K562 (cell line): ENCODE results near the gene RBM34. TPM values are rescaled to one million over a fixed set of nuclear protein-coding genes. Genes with fewer than 3 reads are reported as not detected.

ENCODE experiments used
- ATAC-seq: fragments of 200-7000 bp; cut with Tn5 transposase; 3 replicates; pipeline ENCODE4 v1.9.1; 2020; ENCODE audit warnings: moderate library complexity
- BruUV-seq: library from RNA; stranded (reverse); fragments of 400-500 nt; replicated peaks from 2 replicates; lab custom pipeline; 2021; lab: Mats Ljungman, UMichigan
- CTCF ChIA-PET: fragments of 300-600 bp; formaldehyde crosslinking; extraction: SDS; loops from one replicate; lab custom pipeline; 2021; ENCODE audit warnings: low intra/inter-chr PET ratio; lab: Yijun Ruan, JAX
- POLR2A ChIA-PET: fragments of 300-600, 350-650 bp; sonication (Branson Sonifier 250); formaldehyde crosslinking; extraction: SDS; loops from one replicate; lab custom pipeline; 2021; ENCODE audit warnings: antibody characterized with exemption, inconsistent platforms; lab: Yijun Ruan, JAX
- DNase-seq, 4 experiments: peaks; one replicate each; pipeline versions ENCODE4 v3.0.0 to v3.0.0-alpha.2; 2011 to 2018; ENCODE audit warnings: low spot score in 3 of 4, mixed read lengths in 3 of 4; ENCODE audit errors: extremely low read depth in 1 of 4
- FAIRE-seq: peaks from 2 replicates; lab custom pipeline; 2011; peaks lifted over from hg19 to GRCh38; lab: Jason Lieb, UNC
- H2AFZ ChIP-seq: 2 replicates; pipeline ENCODE4 v1.6.0; 2011; ENCODE audit warnings: low read depth, low read length, control low read depth, inconsistent platforms
- H3K27ac ChIP-seq: fragments of 200-600 bp; 3 replicates; pipeline ENCODE4 v1.8.0; 2011; ENCODE audit warnings: low read depth, mild to moderate bottlenecking, control low read depth, inconsistent platforms, low read length, moderate library complexity, mixed read lengths; ENCODE audit errors: extremely low read depth
- H3K27me3 ChIP-seq, 2 experiments: fragments of 300-600 bp in 1 of 2; 2 replicates in 1 of 2; 3 replicates in 1 of 2; pipeline versions ENCODE4 v1.6.0 to v1.8.0; 2011; ENCODE audit warnings: inconsistent platforms in 2 of 2, low read length in 2 of 2, mild to moderate bottlenecking in 1 of 2, mixed read lengths in 1 of 2, moderate library complexity in 1 of 2; ENCODE audit not compliant: control insufficient read depth in 2 of 2, insufficient read depth in 2 of 2
- H3K36me3 ChIP-seq: fragments of 300-600 bp; 3 replicates; pipeline ENCODE4 v1.8.0; 2011; ENCODE audit warnings: mild to moderate bottlenecking, low read length, inconsistent platforms; ENCODE audit not compliant: control insufficient read depth, insufficient read depth
- H3K4me1 ChIP-seq, 2 experiments: fragments of 200-600 bp in 1 of 2; replicated peaks in 1 of 2; 2 replicates in 1 of 2; 3 replicates in 1 of 2; pipeline versions ENCODE4 v1.5.1 to v1.8.0; 2011; ENCODE audit warnings: inconsistent platforms in 2 of 2, low read length in 2 of 2, mild to moderate bottlenecking in 1 of 2, mixed read lengths in 1 of 2, moderate library complexity in 1 of 2; ENCODE audit not compliant: control insufficient read depth in 2 of 2, insufficient read depth in 2 of 2
- H3K4me2 ChIP-seq: 2 replicates; pipeline ENCODE4 v1.6.1; 2011; ENCODE audit warnings: low read length, control low read depth, inconsistent platforms, mixed read lengths; ENCODE audit not compliant: insufficient read depth
- H3K4me3 ChIP-seq: fragments of 200-600 bp; sonication (generic), shearing (Covaris generic); 2 replicates; pipeline ENCODE4 v1.5.1; 2016; ENCODE audit warnings: control low read depth, inconsistent platforms
- H3K79me2 ChIP-seq: fragments of 200-600 bp; 3 replicates; pipeline ENCODE4 v1.8.0; 2011; ENCODE audit warnings: low read length, inconsistent platforms; ENCODE audit not compliant: control insufficient read depth, insufficient read depth
- H3K9ac ChIP-seq, 2 experiments: 2 replicates each; pipeline versions ENCODE4 v1.6.0 to v1.6.1; 2011; ENCODE audit warnings: low read depth in 2 of 2, low read length in 2 of 2, control low read depth in 1 of 2, inconsistent platforms in 1 of 2, mild to moderate bottlenecking in 1 of 2, mixed read lengths in 1 of 2; ENCODE audit not compliant: insufficient read depth in 1 of 2
- H3K9me1 ChIP-seq: one replicate; pipeline ENCODE4 v1.6.0; 2011; ENCODE audit warnings: inconsistent platforms, mild to moderate bottlenecking, low read length, moderate library complexity; ENCODE audit not compliant: control insufficient read depth, insufficient read depth
- H3K9me3 ChIP-seq: replicated peaks from 2 replicates; pipeline ENCODE4 v1.5.1; 2011; ENCODE audit warnings: low read depth, low read length, inconsistent platforms; ENCODE audit not compliant: control insufficient read depth, insufficient read depth
- H4K20me1 ChIP-seq: replicated peaks from 2 replicates; pipeline ENCODE4 v1.6.1; 2011; ENCODE audit warnings: low read length, inconsistent platforms, mixed read lengths; ENCODE audit not compliant: control insufficient read depth, insufficient read depth
- ARNT ChIP-seq, 2 experiments: fragments of 450-650 bp; IDR thresholded peaks; 2 replicates each; pipeline ENCODE4 v1.6.1; 2016; ENCODE audit warnings: mild to moderate bottlenecking in 1 of 2
- FOXK1 ChIP-seq: sonication (generic); formaldehyde crosslinking; IDR thresholded peaks from 2 replicates; pipeline ENCODE4 v1.8.0; 2022; ENCODE audit warnings: missing genetic modification reagents, mild to moderate bottlenecking, borderline replicate concordance
- ILK ChIP-seq: fragments of 450-650 bp; IDR thresholded peaks from 2 replicates; pipeline ENCODE4 v1.6.1; 2016; ENCODE audit warnings: missing genetic modification characterization, low read depth, mild to moderate bottlenecking, missing compliant biosample characterization, moderate library complexity, borderline replicate concordance
- MCM2 ChIP-seq: fragments of 450-650 bp; IDR thresholded peaks from 2 replicates; pipeline ENCODE4 v1.6.1; 2017; ENCODE audit warnings: low read depth, mild to moderate bottlenecking
- MYC ChIP-seq, 2 experiments: fragments of 250-450 bp in 1 of 2; sonication (Bioruptor Pico) in 1 of 2; IDR thresholded peaks; 2 replicates each; pipeline versions ENCODE4 v1.5.1 to v1.6.1; 2012 to 2021; ENCODE audit warnings: low read depth in 2 of 2, borderline replicate concordance in 1 of 2, improper control_type of control experiment in 1 of 2, low read length in 1 of 2, mild to moderate bottlenecking in 1 of 2, moderate library complexity in 1 of 2
- NCOR1 ChIP-seq: fragments of 450-650 bp; IDR thresholded peaks from 2 replicates; pipeline ENCODE4 v1.6.1; 2016; ENCODE audit warnings: mild to moderate bottlenecking, moderate library complexity
- NR3C1 ChIP-seq: sonication (generic); formaldehyde crosslinking; IDR thresholded peaks from 2 replicates; pipeline ENCODE4 v1.8.1; 2022; ENCODE audit warnings: missing genetic modification reagents
- YBX1 ChIP-seq: fragments of 450-650 bp; IDR thresholded peaks from 2 replicates; pipeline ENCODE4 v1.7.1; 2016; ENCODE audit warnings: mild to moderate bottlenecking
- ZNF212 ChIP-seq: fragments of 450-650 bp; formaldehyde crosslinking; IDR thresholded peaks from 2 replicates; pipeline ENCODE4 v1.4.0; 2020; ENCODE audit warnings: mild to moderate bottlenecking
- ZNF354B ChIP-seq: fragments of 250-450 bp; sonication (Bioruptor Pico); IDR thresholded peaks from 2 replicates; pipeline ENCODE4 v1.4.0; 2020
- WGBS: fragments of 100-300 bp; shearing (Covaris generic); methylation state at CpG from one replicate; pipeline ENCODE4 v1.1.6; 2016; ENCODE audit warnings: low coverage, mixed read lengths; ENCODE audit not compliant: insufficient coverage; ENCODE audit errors: missing lambda C conversion rate; 5-methylcytosine and 5-hydroxymethylcytosine counted together
- in situ Hi-C: fragments of 300-500 bp; cut with MboI; formaldehyde crosslinking; loops from 4 replicates; pipeline ENCODE4 v1.15.0; 2018; ENCODE audit warnings: inconsistent platforms, mixed read lengths
- intact Hi-C: fragments of 100-400 bp; cut with micrococcal nuclease; formaldehyde crosslinking; loops from 2 replicates; pipeline ENCODE4 v1.14.2; 2022
- polyA plus RNA-seq, 8 experiments: library from polyadenylated mRNA; depleted of rRNA in 4 of 8; stranded (reverse) in 5 of 8; unstranded in 3 of 8; fragments of >200 nt; fragmentation: Nextera tagmentation in 2 of 8; fragmentation: Illumina TruSeq in 1 of 8; extraction: Ambion mirVana in 2 of 8; extraction: Trizol in 1 of 8; gene quantifications; 2 replicates each; pipeline versions ENCODE4 v1.2.1 to v1.2.3, GENCODE V29; 2011 to 2014; ENCODE audit warnings: inconsistent platforms in 1 of 8, missing spikeins in 1 of 8
- total RNA-seq, 7 experiments: library from RNA; depleted of rRNA in 6 of 7; stranded (reverse); fragments of >200 nt in 6 of 7; fragmentation: Illumina TruSeq in 2 of 7; extraction: Trizol in 2 of 7; gene quantifications; 2 replicates each; pipeline versions ENCODE4 v1.2.1 to v1.2.3, GENCODE V29; 2011 to 2021; ENCODE audit warnings: low replicate concordance in 1 of 7
- TF ChIP-seq, protein P1 (sequence below): fragments of 450-650 bp; IDR thresholded peaks from 2 replicates; pipeline ENCODE4 v1.6.1; 2016; ENCODE audit warnings: borderline replicate concordance
- TF ChIP-seq, protein P2 (sequence below), 3 experiments: IDR thresholded peaks in 2 of 3; conservative IDR thresholded peaks in 1 of 3; 2 replicates each; pipeline ENCODE4 v1.5.1; 2011 to 2012; ENCODE audit warnings: low read length in 3 of 3, mild to moderate bottlenecking in 3 of 3, control low read depth in 2 of 3, improper control_type of control experiment in 1 of 3, inconsistent platforms in 1 of 3, low read depth in 1 of 3, mixed read lengths in 1 of 3, moderate library complexity in 1 of 3; ENCODE audit not compliant: insufficient read depth in 2 of 3
- TF ChIP-seq, protein P3 (sequence below): sonication (generic); formaldehyde crosslinking; IDR thresholded peaks from 2 replicates; pipeline ENCODE4 v1.8.0; 2022; ENCODE audit warnings: mild to moderate bottlenecking, missing genetic modification reagents
- TF ChIP-seq, protein P4 (sequence below), 2 experiments: fragments of 450-650 bp; IDR thresholded peaks; 2 replicates each; pipeline ENCODE4 v1.6.1; 2018; ENCODE audit warnings: mild to moderate bottlenecking in 2 of 2, low read depth in 1 of 2; ENCODE audit not compliant: partially characterized antibody in 2 of 2

Gene RBM34
- total and polyA plus RNA-seq, 9 of the 15 experiments (the other 6 are each of a cell fraction or from before 2014, with no cell fraction given), result 64.0 to 178 (median 124) TPM

DNA sequence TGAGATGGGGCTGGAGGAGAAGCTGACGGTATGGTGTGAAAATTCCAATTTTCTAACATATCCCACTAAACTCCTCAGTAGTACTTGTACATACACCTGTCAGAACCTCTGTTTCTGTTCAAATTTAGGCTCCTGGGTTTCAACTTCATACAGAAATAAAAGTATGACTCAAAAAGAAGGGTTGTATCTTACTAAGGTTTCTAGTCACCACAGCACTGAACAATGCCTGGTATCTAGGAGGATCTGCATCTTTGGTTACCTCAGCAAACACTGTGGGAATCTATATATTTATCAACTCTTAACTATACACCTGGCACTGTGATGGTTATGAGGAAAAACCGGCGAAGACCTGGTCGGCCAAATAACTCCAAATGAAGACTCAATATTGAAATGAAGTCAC, 13.8 kb downstream of the RBM34 start:
- Histone ChIP-seq H3K36me3 (peaks cover 94% of the 10 kb centered on the region), H3K9ac (no peak overlapping the region), H4K20me1 (no peaks in the 10 kb centered on the region; the same call in 1 of the 2 replicates), H3K4me3 (no peak overlapping the region), H3K9me1 (no peaks in the 10 kb centered on the region), H3K4me1 (no peaks in the 10 kb centered on the region), H3K4me2 (no peak overlapping the region), H3K27ac (no peak overlapping the region), H2AFZ (no peak overlapping the region), H3K27me3 (no peaks in the 10 kb centered on the region), H3K79me2 (peaks cover 15% of the 10 kb centered on the region; the same call in 2 of the 3 replicates), H3K9me3 (0 out of 2 replicates have a peak, but pooled peaks cover 2% of the 10 kb centered on the region)
- in situ Hi-C loops, result no loop called here
- no peak for DNase-seq
- no TSS peak for BruUV-seq
- POLR2A ChIA-PET, result interaction anchor here (0.7 to 2.5 kb wide), 2 partner anchors 11 to 1739 kb away, joined by 3 to 7 read pairs; no protein-coding TSS in a partner anchor
- no peak for FAIRE-seq
- no peak for ATAC-seq
- WGBS, result 98% methylated on average over 4 of the region's 4 CpGs
- intact Hi-C loops, result no loop called here
- CTCF ChIA-PET, result no interaction called here
- TF ChIP-seq MCM2 (no peak), ARNT (IDR thresholded peaks at IDR 0.05) (no peak), NR3C1 (CRISPR knock-in tag) (no peak), ZNF354B (CRISPR knock-in tag) (no peak), MYC (IDR thresholded peaks at IDR 0.05; ENCODE audit: low read depth, low read length) (no peak), MYC (CRISPR knock-in tag; IDR thresholded peaks at IDR 0.05; ENCODE audit: borderline replicate concordance, low read depth) (no peak), FOXK1 (CRISPR knock-in tag) (no peak), YBX1 (no peak), ILK (tag) (no peak), NCOR1 (no peak), ZNF212 (no peak)
- TF ChIP-seq, protein P1, sequence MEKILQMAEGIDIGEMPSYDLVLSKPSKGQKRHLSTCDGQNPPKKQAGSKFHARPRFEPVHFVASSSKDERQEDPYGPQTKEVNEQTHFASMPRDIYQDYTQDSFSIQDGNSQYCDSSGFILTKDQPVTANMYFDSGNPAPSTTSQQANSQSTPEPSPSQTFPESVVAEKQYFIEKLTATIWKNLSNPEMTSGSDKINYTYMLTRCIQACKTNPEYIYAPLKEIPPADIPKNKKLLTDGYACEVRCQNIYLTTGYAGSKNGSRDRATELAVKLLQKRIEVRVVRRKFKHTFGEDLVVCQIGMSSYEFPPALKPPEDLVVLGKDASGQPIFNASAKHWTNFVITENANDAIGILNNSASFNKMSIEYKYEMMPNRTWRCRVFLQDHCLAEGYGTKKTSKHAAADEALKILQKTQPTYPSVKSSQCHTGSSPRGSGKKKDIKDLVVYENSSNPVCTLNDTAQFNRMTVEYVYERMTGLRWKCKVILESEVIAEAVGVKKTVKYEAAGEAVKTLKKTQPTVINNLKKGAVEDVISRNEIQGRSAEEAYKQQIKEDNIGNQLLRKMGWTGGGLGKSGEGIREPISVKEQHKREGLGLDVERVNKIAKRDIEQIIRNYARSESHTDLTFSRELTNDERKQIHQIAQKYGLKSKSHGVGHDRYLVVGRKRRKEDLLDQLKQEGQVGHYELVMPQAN, result no peak
- TF ChIP-seq, protein P2, sequence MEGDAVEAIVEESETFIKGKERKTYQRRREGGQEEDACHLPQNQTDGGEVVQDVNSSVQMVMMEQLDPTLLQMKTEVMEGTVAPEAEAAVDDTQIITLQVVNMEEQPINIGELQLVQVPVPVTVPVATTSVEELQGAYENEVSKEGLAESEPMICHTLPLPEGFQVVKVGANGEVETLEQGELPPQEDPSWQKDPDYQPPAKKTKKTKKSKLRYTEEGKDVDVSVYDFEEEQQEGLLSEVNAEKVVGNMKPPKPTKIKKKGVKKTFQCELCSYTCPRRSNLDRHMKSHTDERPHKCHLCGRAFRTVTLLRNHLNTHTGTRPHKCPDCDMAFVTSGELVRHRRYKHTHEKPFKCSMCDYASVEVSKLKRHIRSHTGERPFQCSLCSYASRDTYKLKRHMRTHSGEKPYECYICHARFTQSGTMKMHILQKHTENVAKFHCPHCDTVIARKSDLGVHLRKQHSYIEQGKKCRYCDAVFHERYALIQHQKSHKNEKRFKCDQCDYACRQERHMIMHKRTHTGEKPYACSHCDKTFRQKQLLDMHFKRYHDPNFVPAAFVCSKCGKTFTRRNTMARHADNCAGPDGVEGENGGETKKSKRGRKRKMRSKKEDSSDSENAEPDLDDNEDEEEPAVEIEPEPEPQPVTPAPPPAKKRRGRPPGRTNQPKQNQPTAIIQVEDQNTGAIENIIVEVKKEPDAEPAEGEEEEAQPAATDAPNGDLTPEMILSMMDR (IDR thresholded peaks at IDR 0.05 in 2 of 3, conservative IDR thresholded peaks at IDR 0.05 in 1 of 3; ENCODE audit: insufficient read depth in 2 of 3, low read depth in 1 of 3, low read length in 3 of 3), result no peak
- TF ChIP-seq, protein P3, sequence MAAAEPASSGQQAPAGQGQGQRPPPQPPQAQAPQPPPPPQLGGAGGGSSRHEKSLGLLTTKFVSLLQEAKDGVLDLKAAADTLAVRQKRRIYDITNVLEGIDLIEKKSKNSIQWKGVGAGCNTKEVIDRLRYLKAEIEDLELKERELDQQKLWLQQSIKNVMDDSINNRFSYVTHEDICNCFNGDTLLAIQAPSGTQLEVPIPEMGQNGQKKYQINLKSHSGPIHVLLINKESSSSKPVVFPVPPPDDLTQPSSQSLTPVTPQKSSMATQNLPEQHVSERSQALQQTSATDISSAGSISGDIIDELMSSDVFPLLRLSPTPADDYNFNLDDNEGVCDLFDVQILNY (CRISPR knock-in tag), result no peak
- TF ChIP-seq, protein P4, sequence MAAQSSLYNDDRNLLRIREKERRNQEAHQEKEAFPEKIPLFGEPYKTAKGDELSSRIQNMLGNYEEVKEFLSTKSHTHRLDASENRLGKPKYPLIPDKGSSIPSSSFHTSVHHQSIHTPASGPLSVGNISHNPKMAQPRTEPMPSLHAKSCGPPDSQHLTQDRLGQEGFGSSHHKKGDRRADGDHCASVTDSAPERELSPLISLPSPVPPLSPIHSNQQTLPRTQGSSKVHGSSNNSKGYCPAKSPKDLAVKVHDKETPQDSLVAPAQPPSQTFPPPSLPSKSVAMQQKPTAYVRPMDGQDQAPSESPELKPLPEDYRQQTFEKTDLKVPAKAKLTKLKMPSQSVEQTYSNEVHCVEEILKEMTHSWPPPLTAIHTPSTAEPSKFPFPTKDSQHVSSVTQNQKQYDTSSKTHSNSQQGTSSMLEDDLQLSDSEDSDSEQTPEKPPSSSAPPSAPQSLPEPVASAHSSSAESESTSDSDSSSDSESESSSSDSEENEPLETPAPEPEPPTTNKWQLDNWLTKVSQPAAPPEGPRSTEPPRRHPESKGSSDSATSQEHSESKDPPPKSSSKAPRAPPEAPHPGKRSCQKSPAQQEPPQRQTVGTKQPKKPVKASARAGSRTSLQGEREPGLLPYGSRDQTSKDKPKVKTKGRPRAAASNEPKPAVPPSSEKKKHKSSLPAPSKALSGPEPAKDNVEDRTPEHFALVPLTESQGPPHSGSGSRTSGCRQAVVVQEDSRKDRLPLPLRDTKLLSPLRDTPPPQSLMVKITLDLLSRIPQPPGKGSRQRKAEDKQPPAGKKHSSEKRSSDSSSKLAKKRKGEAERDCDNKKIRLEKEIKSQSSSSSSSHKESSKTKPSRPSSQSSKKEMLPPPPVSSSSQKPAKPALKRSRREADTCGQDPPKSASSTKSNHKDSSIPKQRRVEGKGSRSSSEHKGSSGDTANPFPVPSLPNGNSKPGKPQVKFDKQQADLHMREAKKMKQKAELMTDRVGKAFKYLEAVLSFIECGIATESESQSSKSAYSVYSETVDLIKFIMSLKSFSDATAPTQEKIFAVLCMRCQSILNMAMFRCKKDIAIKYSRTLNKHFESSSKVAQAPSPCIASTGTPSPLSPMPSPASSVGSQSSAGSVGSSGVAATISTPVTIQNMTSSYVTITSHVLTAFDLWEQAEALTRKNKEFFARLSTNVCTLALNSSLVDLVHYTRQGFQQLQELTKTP (IDR thresholded peaks at IDR 0.05; ENCODE audit: low read depth in 1 of 2, partially characterized antibody in 2 of 2), result no peak
